ACC112 (cell line): ENCODE measurements around the gene DPM2.

Experiments
- H2AFZ ChIP-seq: fragments of 200-600 bp; sonication (generic); one replicate; pipeline ENCODE4 v1.6.0; 2017; ENCODE audit warnings: antibody characterized with exemption, low read length; ENCODE audit not compliant: unreplicated experiment
- H3K27ac ChIP-seq: fragments of 200-600 bp; sonication (generic); 2 replicates; pipeline ENCODE4 v1.5.1; 2014; ENCODE audit warnings: low read depth, mild to moderate bottlenecking, antibody characterized with exemption, low read length, moderate library complexity
- H3K27me3 ChIP-seq: fragments of 200-600 bp; sonication (generic); 2 replicates; pipeline ENCODE4 v1.6.1; 2014; ENCODE audit warnings: mild to moderate bottlenecking, antibody characterized with exemption, low read length, moderate library complexity, mixed read lengths; ENCODE audit not compliant: insufficient read depth
- H3K36me3 ChIP-seq: fragments of 200-600 bp; sonication (generic); 2 replicates; pipeline ENCODE4 v1.6.1; 2016; ENCODE audit warnings: mild to moderate bottlenecking, antibody characterized with exemption, low read length, moderate library complexity, mixed read lengths; ENCODE audit not compliant: insufficient read depth
- H3K4me1 ChIP-seq: fragments of 200-600 bp; sonication (generic); one replicate; pipeline ENCODE4 v1.6.1; 2016; ENCODE audit warnings: low read length, mixed read lengths; ENCODE audit not compliant: insufficient read depth, unreplicated experiment, control insufficient read depth
- H3K4me3 ChIP-seq: fragments of 200-600 bp; sonication (generic); 2 replicates; pipeline ENCODE4 v1.5.1; 2014; ENCODE audit warnings: mild to moderate bottlenecking, low read depth, low read length
- H3K79me2 ChIP-seq: fragments of 200-600 bp; sonication (generic); one replicate; pipeline ENCODE4 v1.6.0; 2016; ENCODE audit warnings: low read length; ENCODE audit not compliant: control insufficient read depth, unreplicated experiment, insufficient read depth

Gene DPM2

DNA sequence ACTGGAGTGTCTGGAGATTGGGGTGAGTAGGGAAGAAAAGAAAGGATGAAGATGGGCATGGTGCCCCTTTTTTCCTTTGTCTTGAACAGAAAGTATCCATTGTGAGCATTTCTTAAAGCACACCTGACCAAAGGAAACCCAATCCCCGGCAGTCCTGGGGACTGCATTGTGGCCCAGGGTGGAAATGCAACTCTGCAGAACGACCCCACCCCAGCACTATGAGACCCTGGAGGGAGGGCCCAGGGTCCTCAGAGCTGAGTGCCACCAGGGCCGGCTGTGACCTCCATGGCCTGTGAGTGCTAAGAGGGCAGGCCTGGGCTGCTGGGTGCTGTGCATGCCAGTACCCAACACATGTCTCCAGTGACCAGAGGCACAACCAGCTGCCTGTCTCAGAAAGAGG lies 24.6 kb upstream of the DPM2 start:
- no peaks in the 10 kb centered on the region for H3K27me3 ChIP-seq
- no peak overlapping the region for H2AFZ ChIP-seq
- H3K4me3 ChIP-seq, result no peak overlapping the region
- peaks cover 18% of the 10 kb centered on the region for H3K79me2 ChIP-seq
- peaks cover 38% of the 10 kb centered on the region for H3K4me1 ChIP-seq
- no peak overlapping the region for H3K27ac ChIP-seq
- no peaks in the 10 kb centered on the region for H3K36me3 ChIP-seq

DNA sequence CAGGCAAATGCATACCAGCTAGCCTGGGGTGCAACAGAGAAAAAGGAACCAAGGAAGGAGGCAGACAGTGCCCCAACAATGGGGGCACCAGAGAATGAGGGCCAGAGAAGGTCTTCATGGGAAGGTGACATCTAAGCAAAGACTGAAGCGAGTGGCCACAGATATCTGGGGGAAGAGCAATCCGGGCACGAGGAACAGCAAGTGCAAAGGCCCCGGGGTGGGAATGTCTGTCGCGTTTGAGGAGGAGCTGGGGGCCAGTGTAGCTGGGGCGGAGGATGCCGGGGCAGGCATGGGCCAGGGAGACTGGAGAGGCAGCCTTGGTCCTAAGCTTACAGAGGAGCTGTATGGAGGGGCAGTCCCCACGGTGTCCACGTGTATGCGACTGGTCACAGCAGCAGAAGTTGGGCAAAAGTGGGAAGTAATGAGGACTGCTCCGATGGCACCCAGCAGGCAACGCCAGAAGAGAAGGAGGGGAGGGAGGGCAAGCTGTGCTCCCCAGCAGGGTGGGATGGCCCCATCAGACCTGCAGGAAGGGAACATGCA lies 24.0 kb upstream of the DPM2 start:
- H3K4me3 ChIP-seq, result no peak overlapping the region
- H2AFZ ChIP-seq, result no peak overlapping the region
- no peaks in the 10 kb centered on the region for H3K36me3 ChIP-seq
- H3K27me3 ChIP-seq, result no peaks in the 10 kb centered on the region
- H3K4me1 ChIP-seq, result peaks cover 32% of the 10 kb centered on the region
- H3K27ac ChIP-seq, result no peak overlapping the region
- H3K79me2 ChIP-seq, result peaks cover 13% of the 10 kb centered on the region

DNA sequence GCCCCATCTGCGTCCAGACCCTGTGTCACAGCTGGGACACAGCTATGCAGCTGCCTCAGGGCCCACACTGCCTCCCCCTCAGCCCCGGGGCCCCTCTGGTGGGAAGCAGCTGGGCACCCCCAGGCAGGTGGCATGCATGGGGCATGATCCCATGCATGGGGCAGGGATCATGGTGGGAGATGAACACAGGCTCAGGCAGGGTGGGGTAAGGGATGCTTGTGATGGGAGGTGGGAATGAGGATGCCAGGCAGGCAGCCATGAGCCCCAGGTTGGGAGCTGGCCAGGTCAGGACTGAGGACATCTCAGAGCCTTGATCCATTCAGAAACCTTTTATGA lies 23.5 kb upstream of the DPM2 start:
- no peak overlapping the region for H3K4me3 ChIP-seq
- no peak overlapping the region for H2AFZ ChIP-seq
- H3K27me3 ChIP-seq, result no peaks in the 10 kb centered on the region
- H3K27ac ChIP-seq, result no peak overlapping the region
- no peaks in the 10 kb centered on the region for H3K36me3 ChIP-seq
- H3K79me2 ChIP-seq, result peaks cover 10% of the 10 kb centered on the region
- peaks cover 26% of the 10 kb centered on the region for H3K4me1 ChIP-seq

- no peaks in the 10 kb centered on the region for H3K27me3 ChIP-seq
- peaks cover 10% of the 10 kb centered on the region for H3K79me2 ChIP-seq
- H2AFZ ChIP-seq, result no peak overlapping the region
- H3K4me3 ChIP-seq, result no peak overlapping the region
- no peaks in the 10 kb centered on the region for H3K36me3 ChIP-seq
- H3K27ac ChIP-seq, result no peak overlapping the region
- H3K4me1 ChIP-seq, result peaks cover 26% of the 10 kb centered on the region
Observed at GRCh38 chr9:127960410-127961154, 22.9 kb upstream of the DPM2 start.

- H3K27ac ChIP-seq, result no peak overlapping the region
- H3K79me2 ChIP-seq, result peaks cover 6% of the 10 kb centered on the region
- H3K27me3 ChIP-seq, result no peaks in the 10 kb centered on the region
- H3K36me3 ChIP-seq, result no peaks in the 10 kb centered on the region
- peaks cover 26% of the 10 kb centered on the region for H3K4me1 ChIP-seq
- no peak overlapping the region for H2AFZ ChIP-seq
- no peak overlapping the region for H3K4me3 ChIP-seq
Observed at GRCh38 chr9:127959841-127960409, 22.3 kb upstream of the DPM2 start.

DNA sequence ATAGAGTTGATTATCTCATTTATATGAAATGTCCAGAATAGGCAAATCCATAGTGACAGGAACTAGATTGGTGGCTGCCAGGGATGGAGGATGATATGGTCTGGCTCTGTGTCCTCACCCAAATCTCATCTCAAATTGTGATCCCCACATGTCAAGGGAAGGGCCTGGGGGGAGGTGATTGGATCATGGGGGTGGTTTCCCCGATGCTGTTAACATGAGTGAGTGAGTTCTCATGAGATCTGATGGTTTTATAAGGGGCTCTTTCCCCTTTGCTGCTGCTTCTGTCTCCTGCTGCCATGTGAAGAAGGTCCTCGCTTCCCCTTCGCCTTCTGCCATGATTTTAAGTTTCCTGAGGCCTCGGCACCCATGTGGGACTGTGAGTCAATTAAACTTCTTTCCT lies 21.7 kb upstream of the DPM2 start:
- H2AFZ ChIP-seq, result no peak overlapping the region
- H3K4me3 ChIP-seq, result no peak overlapping the region
- H3K4me1 ChIP-seq, result peaks cover 27% of the 10 kb centered on the region
- no peak overlapping the region for H3K27ac ChIP-seq
- no peaks in the 10 kb centered on the region for H3K36me3 ChIP-seq
- H3K79me2 ChIP-seq, result peaks cover 4% of the 10 kb centered on the region
- no peaks in the 10 kb centered on the region for H3K27me3 ChIP-seq

DNA sequence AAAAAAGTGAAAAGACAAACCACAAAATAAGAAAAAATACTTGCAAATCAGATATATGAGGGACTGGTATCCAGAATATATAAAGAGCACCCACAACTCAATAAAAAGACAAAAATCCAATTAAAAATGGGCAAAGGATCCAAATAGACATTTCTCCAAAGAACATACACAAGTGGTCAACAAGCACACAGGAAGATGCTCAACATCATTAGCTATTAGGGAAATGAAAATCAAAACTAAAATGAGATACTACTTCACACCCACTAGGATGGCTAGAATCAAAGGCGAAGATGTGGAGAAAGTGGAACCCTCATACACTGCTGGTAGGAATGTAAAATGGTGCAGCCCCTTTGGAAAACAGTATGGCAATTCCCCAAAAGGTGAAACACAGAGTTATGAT lies 21.1 kb upstream of the DPM2 start:
- no peak overlapping the region for H3K27ac ChIP-seq
- H2AFZ ChIP-seq, result no peak overlapping the region
- no peaks in the 10 kb centered on the region for H3K27me3 ChIP-seq
- no peak overlapping the region for H3K4me3 ChIP-seq
- H3K79me2 ChIP-seq, result no peaks in the 10 kb centered on the region
- H3K4me1 ChIP-seq, result peaks cover 27% of the 10 kb centered on the region
- no peaks in the 10 kb centered on the region for H3K36me3 ChIP-seq

- peaks cover 16% of the 10 kb centered on the region for H3K4me1 ChIP-seq
- no peak overlapping the region for H2AFZ ChIP-seq
- no peak overlapping the region for H3K27ac ChIP-seq
- H3K36me3 ChIP-seq, result no peaks in the 10 kb centered on the region
- no peaks in the 10 kb centered on the region for H3K79me2 ChIP-seq
- H3K27me3 ChIP-seq, result no peaks in the 10 kb centered on the region
- no peak overlapping the region for H3K4me3 ChIP-seq
Observed at GRCh38 chr9:127955294-127956015, 17.8 kb upstream of the DPM2 start.

DNA sequence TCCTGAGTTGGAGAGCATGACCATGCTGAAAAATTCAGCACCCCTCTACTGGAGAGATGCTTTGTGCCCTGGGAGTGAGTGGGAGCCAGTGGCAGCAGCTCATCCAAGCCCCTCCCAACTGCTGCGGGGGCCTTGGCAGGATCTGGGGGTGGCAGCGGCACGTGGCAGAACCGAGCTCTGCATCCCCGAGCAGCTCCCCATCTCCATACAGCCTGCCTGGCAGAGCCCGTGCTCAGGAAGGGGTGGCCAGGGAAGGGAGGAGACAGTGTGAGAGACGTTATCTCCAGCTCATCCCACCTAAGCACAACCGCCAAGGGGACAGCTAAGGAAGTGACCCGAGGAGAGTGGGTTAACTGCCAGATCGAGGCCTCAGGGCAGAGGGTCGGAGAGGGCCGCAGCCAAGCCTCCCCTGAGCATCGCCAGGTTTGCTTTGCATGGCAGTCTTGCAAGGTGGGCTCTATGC lies 17.2 kb upstream of the DPM2 start:
- Histone ChIP-seq H3K36me3 (no peaks in the 10 kb centered on the region), H3K27ac (no peak overlapping the region), H3K4me3 (no peak overlapping the region), H3K4me1 (peaks cover 16% of the 10 kb centered on the region), H2AFZ (no peak overlapping the region), H3K79me2 (no peaks in the 10 kb centered on the region), H3K27me3 (no peaks in the 10 kb centered on the region)

DNA sequence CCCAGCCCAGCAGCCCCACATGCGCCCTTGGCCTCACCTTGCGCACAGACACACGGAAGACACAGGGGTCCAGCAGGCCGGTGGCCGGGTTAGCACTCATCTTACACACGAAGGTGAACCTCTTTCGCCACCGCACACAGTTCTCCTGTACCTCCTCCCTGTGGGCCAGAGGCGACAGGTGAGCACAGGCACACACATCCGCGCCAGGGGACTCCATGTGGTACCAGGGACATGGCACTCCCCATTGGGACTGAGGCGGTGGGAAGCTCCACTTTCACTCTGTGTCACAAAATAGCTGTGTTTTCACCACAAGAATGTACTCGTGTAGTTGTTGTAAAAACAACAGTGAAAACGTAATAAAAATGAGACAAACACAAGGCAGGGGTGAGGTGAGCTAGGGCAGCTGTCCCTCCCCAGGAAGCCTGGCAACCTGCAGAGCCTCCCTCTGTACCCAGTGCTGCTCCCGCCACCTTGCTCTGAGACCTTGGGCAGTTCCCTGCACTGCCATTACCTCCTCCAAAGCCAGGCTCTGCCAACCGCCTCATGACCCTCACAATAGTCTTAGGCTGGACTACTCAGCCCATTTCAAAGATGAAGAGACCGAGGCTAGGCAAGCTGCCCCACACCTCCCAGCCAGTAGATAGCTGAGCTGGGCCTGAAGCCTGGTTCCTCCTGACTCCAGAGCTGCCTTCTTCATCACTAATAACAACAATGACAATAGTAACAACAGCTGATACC lies 16.3 kb upstream of the DPM2 start:
- H2AFZ ChIP-seq, result no peak overlapping the region
- no peak overlapping the region for H3K4me3 ChIP-seq
- no peaks in the 10 kb centered on the region for H3K79me2 ChIP-seq
- no peak overlapping the region for H3K27ac ChIP-seq
- H3K4me1 ChIP-seq, result peaks cover 16% of the 10 kb centered on the region
- no peaks in the 10 kb centered on the region for H3K36me3 ChIP-seq
- H3K27me3 ChIP-seq, result no peaks in the 10 kb centered on the region
